Ascending aorta (tissue), 2 donors: ENCODE measurements around the gene PSMD14. TPM values are rescaled to one million over a fixed set of nuclear protein-coding genes. Genes with fewer than 3 reads are reported as not detected.

Experiments used
- DNase-seq, 2 donors: peaks; one replicate each; pipeline ENCODE4 v3.0.0-alpha.2; 2019; ENCODE audit warnings: low spot score in 2 of 2
- H3K27ac ChIP-seq, 2 donors: fragments of 200-600 bp; sonication (generic); one replicate each; pipeline ENCODE4 v1.5.1; 2016 to 2017; ENCODE audit warnings: mild to moderate bottlenecking in 1 of 2
- H3K27me3 ChIP-seq: fragments of 200-600 bp; sonication (generic); one replicate; pipeline ENCODE4 v1.5.1; 2017
- H3K36me3 ChIP-seq, 2 donors: fragments of 200-600 bp; sonication (generic); one replicate each; pipeline ENCODE4 v1.5.1; 2016
- H3K4me1 ChIP-seq, 2 donors: fragments of 200-600 bp; sonication (generic); one replicate each; pipeline ENCODE4 v1.5.1; 2016 to 2017; ENCODE audit warnings: mild to moderate bottlenecking in 1 of 2
- H3K4me3 ChIP-seq, 2 donors: fragments of 200-600 bp; sonication (generic); one replicate each; pipeline ENCODE4 v1.5.1; 2016 to 2017; ENCODE audit warnings: mild to moderate bottlenecking in 1 of 2
- H3K9me3 ChIP-seq, 2 donors: fragments of 200-600 bp; sonication (generic); one replicate each; pipeline ENCODE4 v1.5.1; 2016
- intact Hi-C: fragments of 100-400 bp; cut with DNase I; formaldehyde crosslinking; loops from one replicate; pipeline ENCODE4 v1.15.1; 2023
- total RNA-seq: library from RNA; depleted of rRNA; stranded (reverse); fragments of >200 nt; gene quantifications from one replicate; pipeline ENCODE4 v1.1.0, GENCODE V29; 2016
- TF ChIP-seq, protein P1 (sequence below), 3 experiments: fragments of 200-600 bp in 2 of 3; fragments of 450-650 bp in 1 of 3; sonication (generic) in 2 of 3; IDR thresholded peaks; one replicate each; pipeline ENCODE4 v1.5.1; 2016 to 2019; ENCODE audit warnings: antibody characterized with exemption in 3 of 3, mild to moderate bottlenecking in 1 of 3, moderate library complexity in 1 of 3

The PSMD14 gene
- total RNA-seq, 1 donor from 2014 or later: 238 TPM

DNA sequence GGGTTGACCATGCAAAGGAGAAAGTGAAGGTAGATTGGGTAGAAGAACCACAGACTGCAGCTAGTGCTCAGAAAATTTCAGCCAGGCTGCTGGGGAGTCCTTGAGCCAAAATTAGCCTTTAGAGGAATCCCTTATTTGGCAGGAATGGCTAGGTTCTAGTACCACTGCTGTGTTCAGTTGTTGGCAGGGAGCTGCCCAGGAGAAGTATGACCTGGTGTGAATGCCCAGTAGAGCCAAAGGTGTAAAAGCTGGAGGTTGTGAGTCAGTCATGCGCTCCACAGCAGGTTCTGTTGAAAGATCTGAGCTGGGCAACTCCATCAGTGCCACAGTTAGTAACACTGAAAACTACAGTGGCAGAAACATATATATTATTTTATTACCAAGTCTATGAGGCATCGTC lies 71.5 kb downstream of the PSMD14 start:
- Histone ChIP-seq H3K27me3 (no peaks in the 10 kb centered on the region), H3K36me3 (no peaks in the 10 kb centered on the region), H3K27ac (no peak overlapping the region), H3K9me3 (no peaks in the 10 kb centered on the region), H3K4me3 (no peak overlapping the region), H3K4me1 (no peaks in the 10 kb centered on the region)
- TF ChIP-seq, protein P1, sequence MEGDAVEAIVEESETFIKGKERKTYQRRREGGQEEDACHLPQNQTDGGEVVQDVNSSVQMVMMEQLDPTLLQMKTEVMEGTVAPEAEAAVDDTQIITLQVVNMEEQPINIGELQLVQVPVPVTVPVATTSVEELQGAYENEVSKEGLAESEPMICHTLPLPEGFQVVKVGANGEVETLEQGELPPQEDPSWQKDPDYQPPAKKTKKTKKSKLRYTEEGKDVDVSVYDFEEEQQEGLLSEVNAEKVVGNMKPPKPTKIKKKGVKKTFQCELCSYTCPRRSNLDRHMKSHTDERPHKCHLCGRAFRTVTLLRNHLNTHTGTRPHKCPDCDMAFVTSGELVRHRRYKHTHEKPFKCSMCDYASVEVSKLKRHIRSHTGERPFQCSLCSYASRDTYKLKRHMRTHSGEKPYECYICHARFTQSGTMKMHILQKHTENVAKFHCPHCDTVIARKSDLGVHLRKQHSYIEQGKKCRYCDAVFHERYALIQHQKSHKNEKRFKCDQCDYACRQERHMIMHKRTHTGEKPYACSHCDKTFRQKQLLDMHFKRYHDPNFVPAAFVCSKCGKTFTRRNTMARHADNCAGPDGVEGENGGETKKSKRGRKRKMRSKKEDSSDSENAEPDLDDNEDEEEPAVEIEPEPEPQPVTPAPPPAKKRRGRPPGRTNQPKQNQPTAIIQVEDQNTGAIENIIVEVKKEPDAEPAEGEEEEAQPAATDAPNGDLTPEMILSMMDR (IDR thresholded peaks at IDR 0.05): no peak
- intact Hi-C loops: no loop called here
- DNase-seq: no peak

DNA sequence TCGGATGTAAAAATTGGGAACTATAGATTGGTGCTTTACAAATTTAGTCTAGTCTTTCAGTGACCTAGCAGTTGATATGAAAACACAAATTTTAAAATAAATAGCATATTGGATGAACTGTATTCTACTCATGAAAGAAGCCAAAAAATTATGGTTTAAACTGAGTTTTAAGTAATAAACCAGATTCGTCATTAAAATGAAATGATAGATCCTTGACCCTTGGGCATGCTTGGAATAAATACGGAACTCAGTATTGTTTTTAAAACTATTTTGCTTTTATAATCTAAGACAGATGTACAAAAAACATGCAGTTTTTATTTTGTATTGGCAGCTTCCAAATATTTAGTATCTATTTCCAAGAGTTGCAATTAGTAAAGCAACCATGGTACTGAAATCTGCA lies 73.3 kb downstream of the PSMD14 start:
- TF ChIP-seq, protein P1 (IDR thresholded peaks at IDR 0.05): no peak
- H3K4me3 ChIP-seq: no peak overlapping the region
- H3K4me1 ChIP-seq: no peaks in the 10 kb centered on the region
- intact Hi-C loops: no loop called here
- no peaks in the 10 kb centered on the region for H3K27me3 ChIP-seq
- H3K36me3 ChIP-seq: no peaks in the 10 kb centered on the region
- H3K27ac ChIP-seq: no peak overlapping the region
- no peaks in the 10 kb centered on the region for H3K9me3 ChIP-seq
- DNase-seq: no peak

DNA sequence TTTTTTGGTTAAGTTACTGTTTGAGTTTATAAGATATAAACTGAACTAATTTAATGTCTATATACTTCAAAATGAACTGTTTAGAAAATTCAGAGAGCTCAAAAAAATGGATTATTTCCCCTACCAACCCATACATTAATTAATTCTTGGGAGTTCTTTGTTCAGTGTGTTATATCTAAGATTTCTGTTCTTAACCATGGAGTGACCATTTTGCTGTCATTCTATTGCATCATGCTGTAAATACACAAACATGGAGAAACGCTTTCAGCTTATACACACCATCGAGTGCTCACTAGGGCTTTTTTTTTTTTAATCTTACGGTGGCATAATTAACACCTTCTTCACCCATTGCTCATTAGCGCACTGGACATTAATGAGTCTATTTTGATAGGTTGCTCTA lies 74.5 kb downstream of the PSMD14 start:
- no peak for DNase-seq
- H3K36me3 ChIP-seq: no peaks in the 10 kb centered on the region
- H3K4me1 ChIP-seq: no peaks in the 10 kb centered on the region
- H3K27me3 ChIP-seq: no peaks in the 10 kb centered on the region
- TF ChIP-seq, protein P1 (IDR thresholded peaks at IDR 0.05): no peak
- no peaks in the 10 kb centered on the region for H3K9me3 ChIP-seq
- no peak overlapping the region for H3K27ac ChIP-seq
- H3K4me3 ChIP-seq: no peak overlapping the region
- intact Hi-C loops: no loop called here

DNA sequence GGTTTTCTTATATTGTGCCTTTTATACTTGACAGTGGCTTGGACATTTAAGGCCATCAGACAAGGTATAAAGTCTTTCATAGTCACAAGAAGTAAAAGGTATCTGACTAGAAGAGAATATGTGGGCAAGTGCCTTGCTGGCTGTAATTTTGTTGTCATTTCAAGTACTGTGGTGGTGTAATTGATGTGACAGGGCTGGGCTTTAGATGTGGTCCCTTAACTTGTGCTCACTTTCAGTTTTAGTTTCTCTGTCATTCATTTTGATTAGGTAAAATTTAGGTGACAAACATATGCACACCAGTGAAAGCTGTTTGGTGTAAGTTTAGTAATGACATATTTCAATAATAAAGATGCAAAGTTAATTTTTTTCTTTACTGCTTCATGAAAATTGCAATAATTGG lies 76.6 kb downstream of the PSMD14 start:
- no peaks in the 10 kb centered on the region for H3K9me3 ChIP-seq
- TF ChIP-seq, protein P1 (IDR thresholded peaks at IDR 0.05): no peak

DNA sequence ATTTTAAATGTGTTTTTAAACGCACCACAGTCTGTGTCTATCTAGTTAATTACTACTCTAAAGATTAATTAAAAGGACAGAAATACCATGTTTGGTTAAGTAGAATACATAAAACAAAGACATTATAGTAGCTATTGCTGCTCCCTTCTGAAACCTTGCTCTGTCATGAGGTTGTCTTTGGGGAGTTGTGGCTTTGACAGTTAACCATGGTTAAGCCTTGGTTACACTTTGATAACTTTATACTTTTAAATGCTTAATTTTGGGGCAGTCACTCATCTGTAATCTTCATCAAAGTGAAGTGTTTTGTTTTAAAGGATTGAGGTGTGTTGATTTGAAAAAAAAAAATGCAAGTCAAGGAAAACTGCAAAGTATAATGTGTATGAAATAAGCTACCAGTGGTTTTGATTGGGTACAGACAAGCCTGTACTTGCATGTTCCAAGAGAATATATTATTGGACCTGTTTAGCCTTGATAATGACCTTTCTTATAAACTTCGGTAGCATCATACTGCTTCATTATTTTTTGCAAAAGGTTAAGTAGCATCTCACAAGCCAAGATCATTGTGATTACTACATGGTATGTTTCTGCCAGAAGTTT lies 78.1 kb downstream of the PSMD14 start:
- Histone ChIP-seq H3K9me3 (no peaks in the 10 kb centered on the region), H3K27me3 (no peaks in the 10 kb centered on the region), H3K36me3 (no peaks in the 10 kb centered on the region), H3K4me3 (no peak overlapping the region), H3K27ac (no peak overlapping the region), H3K4me1 (peaks cover 0 to 4% of the 10 kb centered on the region in 2 donors)
- TF ChIP-seq, protein P1 (IDR thresholded peaks at IDR 0.05): no peak
- no peak for DNase-seq
- intact Hi-C loops: no loop called here

More for the DNA sequence above, 76.6 kb downstream of the PSMD14 start:
- Histone ChIP-seq H3K27me3 (no peaks in the 10 kb centered on the region), H3K4me3 (no peak overlapping the region), H3K36me3 (no peaks in the 10 kb centered on the region), H3K4me1 (no peaks in the 10 kb centered on the region), H3K27ac (no peak overlapping the region)
- no peak for DNase-seq
- intact Hi-C loops: no loop called here
